DMS79 (cell line): Measurements from ENCODE around the gene MYH7.
"Not testable (repeated sequence)": the region's sequence is repeated elsewhere in the genome, so short reads cannot be mapped to it uniquely, and the experiment has no call there.

Source experiments
- DNase-seq: peaks from one replicate; lab custom pipeline; 2025; lab: John Stamatoyannopoulos, UW

MYH7 gene

GRCh38 chr14:23435543-23436326 is at the start of gene MYH7:
Gene MYH7, minus strand, starts transcription at chr14:23435660. Its CDS starts 1,928 bp downstream, at chr14:23433732.
- no peak for DNase-seq

- DNase-seq: peak; percentile 48
Measured at GRCh38 chr14:23483236-23483854, 47.9 kb upstream of the MYH7 start.

GRCh38 chr14:23482823-23483148 is 47.3 kb upstream of the MYH7 start:
- DNase-seq: no peak

GRCh38 chr14:23481979-23482822 is 46.7 kb upstream of the MYH7 start:
- DNase-seq: no peak

- no peak for DNase-seq
Measured at GRCh38 chr14:23481362-23481970, 46.0 kb upstream of the MYH7 start.

GRCh38 chr14:23478109-23478759 is 42.8 kb upstream of the MYH7 start:
- peak; percentile 50 for DNase-seq

- no peak for DNase-seq
Measured at GRCh38 chr14:23470947-23471346, 35.5 kb upstream of the MYH7 start.

- no peak for DNase-seq
Measured at GRCh38 chr14:23469906-23470403, 34.5 kb upstream of the MYH7 start.

- peak; percentile 100 for DNase-seq
Measured at GRCh38 chr14:23469127-23469905, 33.9 kb upstream of the MYH7 start, which contains the start of gene NGDN. Gene NGDN, plus strand, starts transcription at chr14:23469703. Its CDS starts 13 bp downstream, at chr14:23469716.

GRCh38 chr14:23468704-23469126 is 33.3 kb upstream of the MYH7 start:
- DNase-seq: no peak

GRCh38 chr14:23465261-23465660 is 29.8 kb upstream of the MYH7 start:
- DNase-seq: no peak

- no peak for DNase-seq
Measured at GRCh38 chr14:23464700-23465099, 29.2 kb upstream of the MYH7 start.

GRCh38 chr14:23460960-23461359 is 25.5 kb upstream of the MYH7 start:
- DNase-seq: no peak

GRCh38 chr14:23457587-23458445 is 22.4 kb upstream of the MYH7 start:
- DNase-seq: no peak

GRCh38 chr14:23456883-23457586 is 21.6 kb upstream of the MYH7 start:
- not testable (repeated sequence) for DNase-seq

- no peak for DNase-seq
Measured at GRCh38 chr14:23454445-23454856, 19.0 kb upstream of the MYH7 start.

- DNase-seq: no peak
Measured at GRCh38 chr14:23452237-23452636, 16.8 kb upstream of the MYH7 start.

- DNase-seq: no peak
Measured at GRCh38 chr14:23450379-23450778, 14.9 kb upstream of the MYH7 start.

GRCh38 chr14:23449314-23449713 is 13.9 kb upstream of the MYH7 start:
- no peak for DNase-seq
